GM12864 (cell line): ENCODE data around the gene PRPF8.

ENCODE experiments used
- DNase-seq: peaks from one replicate; pipeline ENCODE4 v3.0.0-alpha.2; 2011; ENCODE audit warnings: low read depth
- H3K4me3 ChIP-seq: 2 replicates; pipeline ENCODE4 v1.5.1; 2011; ENCODE audit warnings: mild to moderate bottlenecking, low read depth, low read length, control low read depth
- TF ChIP-seq, protein P1 (sequence below): IDR thresholded peaks from 2 replicates; pipeline ENCODE4 v1.5.1; 2011; ENCODE audit warnings: low read depth, mild to moderate bottlenecking, moderate library complexity, low read length, control low read depth, inconsistent platforms; ENCODE audit errors: missing control alignments

Gene PRPF8

DNA sequence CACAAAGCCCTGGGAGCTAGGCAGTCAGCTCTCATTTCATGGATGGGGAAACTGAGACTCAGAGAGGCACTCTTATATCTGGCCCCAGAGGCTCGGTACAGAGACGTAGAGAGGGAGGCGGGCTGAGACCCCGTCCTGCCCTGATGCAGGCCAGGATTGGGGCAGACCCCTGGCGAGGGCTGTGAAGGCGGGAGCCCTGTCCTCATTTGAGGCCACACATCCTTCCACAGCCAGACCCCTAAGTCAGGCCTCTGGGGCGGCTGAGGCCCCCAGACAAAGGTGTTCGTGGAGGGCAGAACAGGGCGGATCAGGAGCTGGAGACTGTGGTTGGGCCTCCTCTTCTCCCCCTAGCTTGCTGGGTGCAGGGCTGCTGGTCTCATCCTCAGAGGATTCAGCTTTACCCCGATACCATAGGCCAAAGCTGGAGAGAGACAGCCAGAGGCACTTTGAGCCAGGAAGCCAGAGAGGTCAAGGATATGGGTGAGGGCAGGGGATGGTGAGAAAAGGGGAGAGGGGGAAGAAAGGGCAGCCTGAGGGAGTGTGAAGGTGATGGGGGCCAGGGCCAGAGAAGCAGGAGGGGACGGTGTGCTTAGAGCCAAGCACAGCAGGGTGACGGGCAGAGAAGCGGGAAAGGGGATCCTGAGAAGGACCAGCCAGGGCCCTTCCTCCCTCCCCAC lies 38.3 kb downstream of the PRPF8 start:
- TF ChIP-seq, protein P1, sequence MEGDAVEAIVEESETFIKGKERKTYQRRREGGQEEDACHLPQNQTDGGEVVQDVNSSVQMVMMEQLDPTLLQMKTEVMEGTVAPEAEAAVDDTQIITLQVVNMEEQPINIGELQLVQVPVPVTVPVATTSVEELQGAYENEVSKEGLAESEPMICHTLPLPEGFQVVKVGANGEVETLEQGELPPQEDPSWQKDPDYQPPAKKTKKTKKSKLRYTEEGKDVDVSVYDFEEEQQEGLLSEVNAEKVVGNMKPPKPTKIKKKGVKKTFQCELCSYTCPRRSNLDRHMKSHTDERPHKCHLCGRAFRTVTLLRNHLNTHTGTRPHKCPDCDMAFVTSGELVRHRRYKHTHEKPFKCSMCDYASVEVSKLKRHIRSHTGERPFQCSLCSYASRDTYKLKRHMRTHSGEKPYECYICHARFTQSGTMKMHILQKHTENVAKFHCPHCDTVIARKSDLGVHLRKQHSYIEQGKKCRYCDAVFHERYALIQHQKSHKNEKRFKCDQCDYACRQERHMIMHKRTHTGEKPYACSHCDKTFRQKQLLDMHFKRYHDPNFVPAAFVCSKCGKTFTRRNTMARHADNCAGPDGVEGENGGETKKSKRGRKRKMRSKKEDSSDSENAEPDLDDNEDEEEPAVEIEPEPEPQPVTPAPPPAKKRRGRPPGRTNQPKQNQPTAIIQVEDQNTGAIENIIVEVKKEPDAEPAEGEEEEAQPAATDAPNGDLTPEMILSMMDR: no peak
- no peak overlapping the region for H3K4me3 ChIP-seq
- DNase-seq: no peak

DNA sequence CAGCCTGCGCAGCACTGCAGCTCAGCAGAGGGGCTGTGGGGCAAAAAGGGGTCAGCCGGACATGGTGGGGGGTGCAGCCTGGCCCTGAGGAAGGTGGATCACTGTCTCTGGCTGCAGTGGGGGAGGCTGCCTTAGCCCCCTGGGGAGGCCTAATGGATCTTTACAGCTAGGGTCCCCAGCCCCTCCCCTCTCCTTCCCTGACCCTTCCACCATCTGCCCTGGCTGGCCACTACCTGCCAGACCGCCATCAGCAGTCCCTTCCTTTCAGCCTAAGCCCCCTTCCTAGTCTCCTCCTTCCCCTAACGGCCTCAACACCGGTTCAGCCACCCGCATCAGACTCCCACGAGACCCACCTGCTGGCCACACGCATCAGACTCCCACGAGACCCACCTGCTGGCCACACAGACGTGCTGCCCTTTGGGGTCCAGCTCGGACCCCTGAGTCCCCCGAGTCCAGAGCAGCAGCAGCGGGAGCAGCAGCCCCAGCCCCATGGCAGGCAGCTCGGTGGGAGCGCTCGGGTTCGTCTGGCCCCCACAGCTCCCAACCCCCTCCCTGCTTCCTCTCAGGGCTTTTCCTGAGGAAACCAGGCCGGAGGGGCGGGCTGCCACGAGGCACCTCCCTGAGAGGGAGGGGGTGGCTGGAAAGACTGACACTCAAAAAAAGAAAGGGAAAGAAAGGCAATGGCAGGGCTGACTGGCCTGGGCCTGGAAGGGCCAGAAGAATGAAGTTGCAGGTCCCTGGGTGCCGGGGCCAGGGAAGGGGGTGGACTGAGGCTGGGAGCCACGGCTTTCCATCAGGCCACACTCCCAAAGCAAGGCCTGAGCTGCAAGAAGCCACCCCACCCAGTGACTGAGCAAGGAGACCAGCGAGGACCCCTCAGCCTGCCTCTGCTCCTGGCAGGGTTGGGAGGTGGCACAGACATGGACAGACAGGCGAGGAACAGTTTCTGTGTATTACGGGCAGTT lies 39.2 kb downstream of the PRPF8 start, which contains the start of gene SCARF1:
Gene SCARF1 (minus strand): TSS at position 526 of the 965 bp plus-strand sequence. CDS start 35 bp downstream, at position 491.
- peak within 1 kb of the TSS; percentile 61; the same call in 1 of the 2 replicates for H3K4me3 ChIP-seq
- no peak for DNase-seq
- TF ChIP-seq, protein P1: no peak

DNA sequence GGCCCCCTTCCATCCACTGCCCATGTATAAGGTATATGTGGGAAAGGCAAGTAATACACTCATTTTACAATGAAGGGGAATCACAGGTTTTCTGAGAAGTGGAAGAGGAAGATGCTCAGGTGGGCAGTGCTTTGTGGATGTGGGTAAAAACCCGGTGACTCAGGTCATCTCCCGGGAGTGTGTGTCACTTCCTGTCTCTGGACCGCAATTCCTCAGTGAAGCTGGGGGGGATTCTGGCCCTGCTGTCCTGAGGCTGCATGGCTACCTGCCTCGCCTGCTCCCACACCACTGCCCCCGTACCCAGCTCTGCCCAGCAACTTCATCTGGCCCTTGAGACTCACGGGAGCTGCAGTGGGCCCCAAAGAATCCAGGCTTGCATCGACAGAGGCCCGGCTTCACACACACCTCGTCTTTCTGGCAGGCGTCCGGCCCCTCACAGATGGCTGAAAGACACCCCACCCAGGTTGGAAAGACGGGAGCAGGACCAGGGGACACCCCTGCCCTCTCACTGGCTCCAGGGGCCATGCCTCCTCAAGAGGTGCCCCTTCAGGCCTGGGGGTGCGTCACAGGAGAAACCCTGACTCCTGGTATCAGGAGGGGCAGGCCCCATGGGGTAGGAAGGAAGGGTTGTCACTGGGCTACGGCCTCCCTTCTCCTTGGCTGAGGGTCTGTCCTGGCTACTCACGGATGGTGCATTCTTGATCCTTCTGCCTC lies 40.0 kb downstream of the PRPF8 start:
- DNase-seq: no peak
- peak overlapping the region; percentile 61; the same call in 1 of the 2 replicates for H3K4me3 ChIP-seq
- TF ChIP-seq, protein P1: no peak

DNA sequence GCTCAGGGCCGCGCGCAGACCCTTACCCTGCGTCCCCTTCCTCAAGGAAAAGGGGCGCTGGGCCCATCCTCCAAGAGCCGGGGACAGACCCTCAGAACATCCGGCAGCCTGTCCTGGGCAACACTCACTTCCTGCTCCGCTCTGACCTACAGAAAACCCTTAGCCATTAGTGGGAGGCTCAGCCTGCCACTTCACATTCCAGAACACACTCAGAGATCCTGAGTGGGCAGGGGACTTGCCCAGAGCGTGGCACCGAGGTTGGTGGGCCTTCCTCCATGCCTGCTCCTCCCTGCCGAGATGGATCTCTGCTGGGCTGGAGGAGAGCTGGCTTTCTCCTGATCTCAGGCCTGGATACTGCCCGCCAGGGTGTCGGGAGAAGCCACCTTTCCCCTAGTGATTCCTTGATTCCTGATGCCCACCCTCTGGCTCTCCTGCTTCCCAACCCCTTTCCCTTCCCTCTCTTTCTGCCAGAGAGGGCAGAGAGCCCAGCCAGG lies 40.6 kb downstream of the PRPF8 start:
- H3K4me3 ChIP-seq: peak overlapping the region; percentile 61
- DNase-seq: no peak
- TF ChIP-seq, protein P1: no peak

DNA sequence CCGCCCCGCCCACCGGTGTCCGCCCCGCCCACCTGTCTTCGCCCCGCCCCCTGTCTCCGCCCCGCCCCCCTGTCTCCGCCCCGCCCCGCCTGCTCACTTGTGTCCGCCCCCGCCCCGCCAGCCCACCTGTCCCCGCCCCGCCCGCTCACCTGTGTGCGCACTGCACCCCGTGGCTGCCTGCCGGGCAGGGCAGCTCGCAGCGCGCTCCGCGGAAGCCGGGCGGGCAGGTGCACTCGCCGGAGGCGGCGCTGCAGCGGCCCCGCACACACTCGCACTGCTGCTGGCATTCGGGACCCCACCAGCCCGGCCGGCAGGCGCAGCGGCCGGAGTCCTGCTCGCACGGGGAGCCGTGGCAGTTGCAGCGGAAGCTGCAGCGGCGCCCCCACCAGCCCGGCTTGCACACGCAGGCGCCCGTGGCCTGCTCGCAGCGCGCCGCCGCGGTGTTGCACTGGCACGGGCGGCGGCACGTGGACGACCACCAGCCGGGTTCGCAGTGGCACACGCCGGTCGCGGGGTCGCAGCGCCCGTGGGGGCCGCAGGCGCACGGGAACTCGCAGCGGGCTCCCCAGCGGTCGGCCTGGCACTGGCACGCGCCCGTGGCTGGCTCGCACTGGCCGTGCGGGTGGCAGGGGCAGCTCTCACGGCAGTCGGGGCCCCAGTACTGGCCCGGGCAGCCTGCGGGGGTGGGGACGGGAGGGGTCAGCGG lies 41.2 kb downstream of the PRPF8 start:
- TF ChIP-seq, protein P1: peak; percentile 45
- DNase-seq: no peak

DNA sequence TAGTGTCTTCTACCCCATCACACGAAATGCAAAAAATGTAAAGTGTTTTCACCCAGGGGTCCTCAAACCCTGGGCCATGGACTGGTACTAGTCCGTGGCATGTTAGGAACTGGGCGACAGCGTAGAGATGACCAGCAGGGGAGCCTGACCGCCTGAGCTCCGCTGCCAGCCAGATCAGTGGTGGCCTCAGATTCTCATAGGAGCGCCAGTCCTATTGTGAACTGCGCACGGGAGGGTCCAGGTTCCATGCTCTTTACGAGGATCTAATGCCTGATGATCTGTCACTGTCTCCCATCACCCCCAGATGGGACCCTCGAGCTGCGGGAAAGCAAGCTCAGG lies 43.6 kb downstream of the PRPF8 start:
- TF ChIP-seq, protein P1: no peak

More for the DNA sequence above, 41.2 kb downstream of the PRPF8 start:
- H3K4me3 ChIP-seq: peak overlapping the region; percentile 61

More for the DNA sequence above, 43.6 kb downstream of the PRPF8 start:
- DNase-seq: no peak
- H3K4me3 ChIP-seq: no peak overlapping the region
